GM10248 (cell line): ENCODE measurements around the gene HECW1.

Experiments
- CTCF ChIA-PET: fragments of 300-600 bp; sonication (Branson Sonifier 250); formaldehyde crosslinking; extraction: SDS; loops from one replicate; lab custom pipeline; 2021; ENCODE audit warnings: antibody characterized with exemption; lab: Yijun Ruan, JAX
- POLR2A ChIA-PET: fragments of 350-650 bp; sonication (Branson Sonifier 250); formaldehyde crosslinking; extraction: SDS; loops from one replicate; lab custom pipeline; 2020; ENCODE audit warnings: antibody characterized with exemption; lab: Yijun Ruan, JAX
- DNase-seq: peaks from one replicate; pipeline ENCODE4 v3.0.0; 2012; ENCODE audit errors: extremely low spot score
- TF ChIP-seq, protein P1 (sequence below): IDR thresholded peaks from 2 replicates; pipeline ENCODE4 v1.5.1; 2012; ENCODE audit warnings: mild to moderate bottlenecking, low read depth; ENCODE audit errors: extremely low read depth, missing control alignments, control extremely low read depth

HECW1 gene

DNA sequence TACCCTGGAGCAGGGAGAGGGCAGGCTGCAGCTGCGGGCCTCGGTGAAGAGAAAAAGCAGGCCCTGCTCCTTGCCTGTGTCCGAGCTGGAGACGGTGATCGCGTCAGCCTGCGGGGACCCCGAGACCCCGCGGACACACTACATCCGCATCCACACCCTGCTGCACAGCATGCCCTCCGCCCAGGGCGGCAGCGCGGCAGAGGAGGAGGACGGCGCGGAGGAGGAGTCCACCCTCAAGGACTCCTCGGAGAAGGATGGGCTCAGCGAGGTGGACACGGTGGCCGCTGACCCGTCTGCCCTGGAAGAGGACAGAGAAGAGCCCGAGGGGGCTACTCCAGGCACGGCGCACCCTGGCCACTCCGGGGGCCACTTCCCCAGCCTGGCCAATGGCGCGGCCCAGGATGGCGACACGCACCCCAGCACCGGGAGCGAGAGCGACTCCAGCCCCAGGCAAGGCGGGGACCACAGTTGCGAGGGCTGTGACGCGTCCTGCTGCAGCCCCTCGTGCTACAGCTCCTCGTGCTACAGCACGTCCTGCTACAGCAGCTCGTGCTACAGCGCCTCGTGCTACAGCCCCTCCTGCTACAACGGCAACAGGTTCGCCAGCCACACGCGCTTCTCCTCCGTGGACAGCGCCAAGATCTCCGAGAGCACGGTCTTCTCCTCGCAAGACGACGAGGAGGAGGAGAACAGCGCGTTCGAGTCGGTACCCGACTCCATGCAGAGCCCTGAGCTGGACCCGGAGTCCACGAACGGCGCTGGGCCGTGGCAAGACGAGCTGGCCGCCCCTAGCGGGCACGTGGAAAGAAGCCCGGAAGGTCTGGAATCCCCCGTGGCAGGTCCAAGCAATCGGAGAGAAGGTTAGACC is 332.5 kb downstream of the HECW1 start:
- DNase-seq: no peak
- TF ChIP-seq, protein P1, sequence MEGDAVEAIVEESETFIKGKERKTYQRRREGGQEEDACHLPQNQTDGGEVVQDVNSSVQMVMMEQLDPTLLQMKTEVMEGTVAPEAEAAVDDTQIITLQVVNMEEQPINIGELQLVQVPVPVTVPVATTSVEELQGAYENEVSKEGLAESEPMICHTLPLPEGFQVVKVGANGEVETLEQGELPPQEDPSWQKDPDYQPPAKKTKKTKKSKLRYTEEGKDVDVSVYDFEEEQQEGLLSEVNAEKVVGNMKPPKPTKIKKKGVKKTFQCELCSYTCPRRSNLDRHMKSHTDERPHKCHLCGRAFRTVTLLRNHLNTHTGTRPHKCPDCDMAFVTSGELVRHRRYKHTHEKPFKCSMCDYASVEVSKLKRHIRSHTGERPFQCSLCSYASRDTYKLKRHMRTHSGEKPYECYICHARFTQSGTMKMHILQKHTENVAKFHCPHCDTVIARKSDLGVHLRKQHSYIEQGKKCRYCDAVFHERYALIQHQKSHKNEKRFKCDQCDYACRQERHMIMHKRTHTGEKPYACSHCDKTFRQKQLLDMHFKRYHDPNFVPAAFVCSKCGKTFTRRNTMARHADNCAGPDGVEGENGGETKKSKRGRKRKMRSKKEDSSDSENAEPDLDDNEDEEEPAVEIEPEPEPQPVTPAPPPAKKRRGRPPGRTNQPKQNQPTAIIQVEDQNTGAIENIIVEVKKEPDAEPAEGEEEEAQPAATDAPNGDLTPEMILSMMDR: no peak
- CTCF ChIA-PET: interaction anchor here (4.7 kb wide), 1 partner anchor 11 kb away, joined by 32 read pairs; no protein-coding TSS in a partner anchor
- POLR2A ChIA-PET: no interaction called here

DNA sequence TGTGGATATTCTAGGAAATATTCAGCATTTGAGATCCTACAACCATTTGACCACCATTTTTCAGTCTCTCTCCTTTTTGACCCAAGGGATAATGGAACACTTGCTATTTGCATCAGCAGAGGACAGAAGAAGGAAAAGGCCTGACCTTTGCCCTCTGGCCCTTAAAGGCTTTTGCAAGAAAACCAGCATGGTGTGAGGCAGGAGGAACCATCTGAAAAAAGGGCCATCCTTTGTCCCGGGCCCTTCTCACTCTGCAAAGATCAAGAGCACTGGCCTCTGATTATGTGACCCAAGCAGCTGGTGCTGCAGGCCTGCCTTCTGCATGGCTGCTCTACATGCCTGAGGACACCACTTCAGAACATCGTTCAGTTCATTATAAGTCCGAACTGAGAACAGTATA is 337.1 kb downstream of the HECW1 start:
- ChIA-PET CTCF (interaction anchor here (0.9 to 4.0 kb wide), 5 partner anchors 9 to 1507 kb away, joined by 3 to 30 read pairs (median 6); no protein-coding TSS in a partner anchor), POLR2A (interaction anchor here (0.7 kb wide), 1 partner anchor 133 kb away, joined by 3 read pairs; the partner anchor contains the start of gene STK17A)

DNA sequence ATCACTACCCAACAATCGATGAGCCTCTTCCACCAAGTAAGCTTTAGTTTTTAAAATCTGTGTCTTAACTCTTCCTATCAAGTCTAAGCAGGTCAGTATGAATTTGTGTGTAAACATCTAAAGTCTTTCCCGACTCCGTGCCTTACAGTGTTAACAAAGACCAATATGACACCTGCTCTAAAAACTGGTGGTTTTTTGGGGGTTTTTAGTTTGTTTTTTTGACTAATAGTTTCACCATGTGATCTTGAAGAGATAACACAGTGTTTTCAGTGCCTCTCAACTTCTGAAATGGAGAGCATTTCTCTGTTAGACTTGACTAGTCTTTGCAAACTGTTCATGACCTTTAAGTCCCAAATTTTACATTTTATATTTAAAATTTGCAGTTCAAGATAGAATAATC is 338.4 kb downstream of the HECW1 start:
- TF ChIP-seq, protein P1: no peak
- DNase-seq: no peak
- ChIA-PET POLR2A (no interaction called here), CTCF (interaction anchor here (1.3 to 4.0 kb wide), 3 partner anchors 10 to 388 kb away, joined by 6 to 30 read pairs (median 6); no protein-coding TSS in a partner anchor)

More for the DNA sequence above, 337.1 kb downstream of the HECW1 start:
- TF ChIP-seq, protein P1: no peak
- DNase-seq: no peak

DNA sequence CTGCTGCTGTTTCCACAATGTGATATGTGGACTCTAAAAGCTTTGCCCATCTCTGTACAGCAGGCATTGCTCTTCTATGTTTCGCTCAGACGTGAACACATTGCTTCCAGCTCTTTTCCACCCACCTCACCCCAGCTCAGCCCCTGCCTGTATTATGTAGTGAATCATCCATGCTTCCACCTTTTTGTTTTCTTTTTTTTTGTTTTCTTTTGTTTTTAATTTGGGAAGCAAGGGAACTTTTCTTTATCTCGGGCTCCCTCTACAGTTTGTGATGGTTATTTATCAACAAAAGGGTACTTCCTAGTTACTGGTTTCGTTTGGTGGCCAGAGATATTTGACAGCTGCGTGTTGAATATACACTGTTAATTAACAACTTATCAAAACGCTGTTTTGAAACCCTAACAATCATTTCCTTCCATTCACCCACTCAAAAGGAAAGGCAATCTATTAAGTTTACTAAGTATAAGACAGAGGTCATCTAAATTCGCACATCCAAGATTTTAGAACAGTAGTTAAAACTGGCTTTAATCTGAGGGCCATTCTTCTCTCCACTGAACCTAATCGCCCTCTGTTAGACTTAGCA is 342.6 kb downstream of the HECW1 start:
- POLR2A ChIA-PET: no interaction called here
- TF ChIP-seq, protein P1: peak; percentile 52
- peak; percentile 66 for DNase-seq
- CTCF ChIA-PET: interaction anchor here (0.8 to 4.7 kb wide), 26 partner anchors 9 to 1514 kb away, joined by 3 to 37 read pairs (median 5); partner anchors contain the start of gene STK17A

DNA sequence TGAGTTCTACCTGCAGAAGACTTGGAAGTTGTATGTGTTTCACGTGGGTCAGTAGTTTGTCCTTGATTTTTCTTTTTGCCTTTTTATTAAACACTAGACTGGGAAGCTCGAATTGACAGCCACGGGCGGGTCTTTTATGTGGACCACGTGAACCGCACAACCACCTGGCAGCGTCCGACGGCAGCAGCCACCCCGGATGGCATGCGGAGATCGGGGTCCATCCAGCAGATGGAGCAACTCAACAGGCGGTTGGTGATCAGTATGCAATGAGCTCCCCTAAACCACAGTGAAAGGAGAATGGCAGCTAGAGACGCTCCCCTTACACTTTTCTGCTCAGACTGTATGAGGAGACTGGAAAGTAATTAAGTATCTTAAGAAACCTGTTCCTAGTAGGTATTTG is 343.8 kb downstream of the HECW1 start:
- TF ChIP-seq, protein P1: no peak

DNA sequence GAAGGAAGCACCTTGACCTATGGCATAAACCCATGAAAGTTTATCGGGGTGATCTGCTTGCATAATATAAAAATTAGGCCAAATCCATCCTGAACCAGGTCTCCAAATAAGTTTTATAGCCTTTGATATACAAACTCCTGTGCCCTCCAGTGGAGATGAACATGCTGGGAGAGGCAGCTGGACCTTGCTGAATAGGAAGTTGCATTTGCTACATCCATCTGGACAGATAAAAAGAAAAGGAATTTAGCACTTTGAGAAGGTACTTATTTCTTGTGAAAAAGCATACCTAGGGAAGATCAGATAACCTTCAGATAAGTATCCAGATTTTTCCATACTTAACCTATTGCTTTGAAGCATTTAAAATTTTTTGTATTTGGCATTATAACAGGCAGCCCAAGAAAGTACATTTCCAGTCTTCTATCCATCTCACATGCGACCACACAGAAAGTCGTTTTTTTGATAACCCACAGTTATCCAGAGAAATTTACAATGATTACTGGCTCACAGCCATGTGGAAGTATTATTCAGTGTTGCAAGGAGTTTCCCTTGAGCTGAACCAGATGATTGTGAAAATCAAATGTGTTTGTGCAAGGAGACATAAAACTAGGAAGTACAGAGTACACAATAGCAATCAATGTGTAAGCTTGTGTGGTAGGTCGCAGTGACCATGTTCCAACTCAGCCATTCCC is 346.0 kb downstream of the HECW1 start:
- TF ChIP-seq, protein P1: no peak
- no peak for DNase-seq
- ChIA-PET POLR2A (no interaction called here), CTCF (interaction anchor here (0.7 to 5.4 kb wide), 5 partner anchors 9 to 21 kb away, joined by 3 to 32 read pairs (median 4); no protein-coding TSS in a partner anchor)

More for the DNA sequence above, 343.8 kb downstream of the HECW1 start:
- ChIA-PET POLR2A (no interaction called here), CTCF (interaction anchor here (0.8 to 4.7 kb wide), 20 partner anchors 9 to 1516 kb away, joined by 3 to 37 read pairs (median 4); partner anchors contain the start of gene STK17A)
- no peak for DNase-seq
